Peyer's patch (tissue), 4 donors: ENCODE data around the gene BEGAIN.

Source experiments
- CTCF ChIP-seq, 6 experiments: fragments of 450-650 bp in 4 of 6; fragments of 200-600 bp in 2 of 6; sonication (generic) in 1 of 6; IDR thresholded peaks; one replicate each; pipeline ENCODE4 v1.5.1; 2017 to 2019; ENCODE audit warnings: antibody characterized with exemption in 6 of 6, mild to moderate bottlenecking in 3 of 6, moderate library complexity in 1 of 6
- POLR2A ChIP-seq, 2 donors: fragments of 450-650 bp; IDR thresholded peaks; one replicate each; pipeline ENCODE4 v1.5.1; 2017; ENCODE audit warnings: antibody characterized with exemption in 2 of 2, mild to moderate bottlenecking in 2 of 2, moderate library complexity in 2 of 2

- no peak for TF ChIP-seq CTCF (IDR thresholded peaks at IDR 0.05)
- TF ChIP-seq POLR2A (IDR thresholded peaks at IDR 0.05) = no peak
These were observed 58.2 kb downstream of the BEGAIN start for GRCh38 chr14:100528962-100529560.
